SK-N-SH treated with all-trans-retinoic acid at 6 μM for 48 hours (cell line): ENCODE data around the gene RAB32.
"Not testable (repeated sequence)": the region's sequence is repeated elsewhere in the genome, so short reads cannot be mapped to it uniquely, and the experiment has no call there.

Source experiments
- ATAC-seq: fragments of 200-7000 bp; cut with Tn5 transposase; 3 replicates; pipeline ENCODE4 v1.9.1; 2020; ENCODE audit warnings: mild to moderate bottlenecking, moderate library complexity
- ARNTL ChIP-seq: fragments of 450-650 bp; formaldehyde crosslinking; IDR thresholded peaks from 2 replicates; pipeline ENCODE4 v1.5.0; 2020; ENCODE audit warnings: low read depth, mild to moderate bottlenecking, moderate library complexity, borderline replicate concordance
- BACH2 ChIP-seq: fragments of 250-450 bp; sonication (Bioruptor Pico); IDR thresholded peaks from 2 replicates; pipeline ENCODE4 v1.9.0; 2021; ENCODE audit warnings: mild to moderate bottlenecking, borderline replicate concordance
- ESRRG ChIP-seq: fragments of 250-450 bp; sonication (Bioruptor Pico); IDR thresholded peaks from 2 replicates; pipeline ENCODE4 v1.6.1; 2021; ENCODE audit warnings: mild to moderate bottlenecking
- GLIS3 ChIP-seq: fragments of 250-450 bp; sonication (Bioruptor Pico); IDR thresholded peaks from 2 replicates; pipeline ENCODE4 v1.5.0; 2020; ENCODE audit warnings: mild to moderate bottlenecking, moderate library complexity
- ISL1 ChIP-seq: fragments of 250-450 bp; sonication (Bioruptor Pico); IDR thresholded peaks from 2 replicates; pipeline ENCODE4 v2.1.2; 2022; ENCODE audit warnings: mild to moderate bottlenecking, moderate library complexity
- OSR1 ChIP-seq: fragments of 250-450 bp; sonication (Bioruptor Pico); IDR thresholded peaks from 2 replicates; pipeline ENCODE4 v1.8.0; 2022; ENCODE audit warnings: moderate library complexity, mild to moderate bottlenecking, inconsistent platforms
- PPARA ChIP-seq: fragments of 250-450 bp; sonication (Bioruptor Pico); IDR thresholded peaks from 2 replicates; pipeline ENCODE4 v1.5.0; 2020; ENCODE audit warnings: mild to moderate bottlenecking, borderline replicate concordance
- RARB ChIP-seq: fragments of 250-450 bp; sonication (Bioruptor Pico); IDR thresholded peaks from 2 replicates; pipeline ENCODE4 v1.8.0; 2021; ENCODE audit warnings: mild to moderate bottlenecking, moderate library complexity
- SNAI2 ChIP-seq: fragments of 250-450 bp; sonication (Bioruptor Pico); IDR thresholded peaks from 2 replicates; pipeline ENCODE4 v1.5.0; 2020; ENCODE audit warnings: mild to moderate bottlenecking, moderate library complexity
- TCF4 ChIP-seq: fragments of 250-450 bp; sonication (Bioruptor Pico); IDR thresholded peaks from 2 replicates; pipeline ENCODE4 v1.8.0; 2021; ENCODE audit warnings: mild to moderate bottlenecking, moderate library complexity, borderline replicate concordance
- TOX ChIP-seq: fragments of 250-450 bp; sonication (Bioruptor Pico); IDR thresholded peaks from 2 replicates; pipeline ENCODE4 v1.8.0; 2021; ENCODE audit warnings: mild to moderate bottlenecking, moderate library complexity, borderline replicate concordance
- ZC3H10 ChIP-seq: fragments of 250-450 bp; sonication (Bioruptor Pico); IDR thresholded peaks from 2 replicates; pipeline ENCODE4 v1.5.1; 2021; ENCODE audit warnings: mild to moderate bottlenecking, moderate library complexity
- ZFP30 ChIP-seq: fragments of 450-650 bp; formaldehyde crosslinking; IDR thresholded peaks from 2 replicates; pipeline ENCODE4 v1.5.0; 2022; ENCODE audit warnings: mild to moderate bottlenecking, moderate library complexity
- ZNF565 ChIP-seq: fragments of 450-650 bp; formaldehyde crosslinking; conservative IDR thresholded peaks from 2 replicates; pipeline ENCODE4 v1.5.0; 2020; ENCODE audit warnings: low read depth, mild to moderate bottlenecking, moderate library complexity
- ZNF70 ChIP-seq: fragments of 450-650 bp; formaldehyde crosslinking; IDR thresholded peaks from 2 replicates; pipeline ENCODE4 v1.5.0; 2020; ENCODE audit warnings: mild to moderate bottlenecking, moderate library complexity
- TF ChIP-seq, protein P1 (sequence below): fragments of 250-450 bp; sonication (Bioruptor Pico); IDR thresholded peaks from 2 replicates; pipeline ENCODE4 v1.5.0; 2020; ENCODE audit warnings: mild to moderate bottlenecking, moderate library complexity
- TF ChIP-seq, protein P2 (sequence below): fragments of 250-450 bp; sonication (Bioruptor Pico); IDR thresholded peaks from 2 replicates; pipeline ENCODE4 v1.8.0; 2020; ENCODE audit warnings: mild to moderate bottlenecking, moderate library complexity, borderline replicate concordance
- TF ChIP-seq, protein P3 (sequence below): fragments of 250-450 bp; sonication (Bioruptor Pico); IDR thresholded peaks from 2 replicates; pipeline ENCODE4 v1.5.1; 2020; ENCODE audit warnings: low read depth, mild to moderate bottlenecking, moderate library complexity

RAB32 gene

DNA sequence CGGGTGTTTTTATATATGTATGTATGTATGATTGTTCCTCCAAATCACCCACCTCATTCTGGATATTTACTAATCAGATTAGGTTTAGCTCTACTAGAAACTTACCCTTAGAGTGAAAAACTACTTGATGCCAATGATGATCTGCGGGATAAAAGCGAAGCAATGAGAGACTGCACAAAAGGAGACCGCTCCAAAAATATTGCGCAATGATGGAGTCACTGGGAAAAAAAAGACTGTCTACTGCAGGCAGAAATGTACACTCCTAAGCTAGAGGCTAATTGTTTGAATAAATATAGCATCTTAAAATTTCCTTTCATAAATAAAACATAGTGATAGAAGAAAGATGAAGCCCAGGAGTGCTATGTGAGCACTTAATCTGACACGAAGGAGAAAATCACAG, 7.3 kb downstream of the RAB32 start (continued):
- TF ChIP-seq, protein P1, sequence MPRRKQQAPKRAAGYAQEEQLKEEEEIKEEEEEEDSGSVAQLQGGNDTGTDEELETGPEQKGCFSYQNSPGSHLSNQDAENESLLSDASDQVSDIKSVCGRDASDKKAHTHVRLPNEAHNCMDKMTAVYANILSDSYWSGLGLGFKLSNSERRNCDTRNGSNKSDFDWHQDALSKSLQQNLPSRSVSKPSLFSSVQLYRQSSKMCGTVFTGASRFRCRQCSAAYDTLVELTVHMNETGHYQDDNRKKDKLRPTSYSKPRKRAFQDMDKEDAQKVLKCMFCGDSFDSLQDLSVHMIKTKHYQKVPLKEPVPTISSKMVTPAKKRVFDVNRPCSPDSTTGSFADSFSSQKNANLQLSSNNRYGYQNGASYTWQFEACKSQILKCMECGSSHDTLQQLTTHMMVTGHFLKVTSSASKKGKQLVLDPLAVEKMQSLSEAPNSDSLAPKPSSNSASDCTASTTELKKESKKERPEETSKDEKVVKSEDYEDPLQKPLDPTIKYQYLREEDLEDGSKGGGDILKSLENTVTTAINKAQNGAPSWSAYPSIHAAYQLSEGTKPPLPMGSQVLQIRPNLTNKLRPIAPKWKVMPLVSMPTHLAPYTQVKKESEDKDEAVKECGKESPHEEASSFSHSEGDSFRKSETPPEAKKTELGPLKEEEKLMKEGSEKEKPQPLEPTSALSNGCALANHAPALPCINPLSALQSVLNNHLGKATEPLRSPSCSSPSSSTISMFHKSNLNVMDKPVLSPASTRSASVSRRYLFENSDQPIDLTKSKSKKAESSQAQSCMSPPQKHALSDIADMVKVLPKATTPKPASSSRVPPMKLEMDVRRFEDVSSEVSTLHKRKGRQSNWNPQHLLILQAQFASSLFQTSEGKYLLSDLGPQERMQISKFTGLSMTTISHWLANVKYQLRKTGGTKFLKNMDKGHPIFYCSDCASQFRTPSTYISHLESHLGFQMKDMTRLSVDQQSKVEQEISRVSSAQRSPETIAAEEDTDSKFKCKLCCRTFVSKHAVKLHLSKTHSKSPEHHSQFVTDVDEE = no peak
- TF ChIP-seq ZNF565 = no peak

DNA sequence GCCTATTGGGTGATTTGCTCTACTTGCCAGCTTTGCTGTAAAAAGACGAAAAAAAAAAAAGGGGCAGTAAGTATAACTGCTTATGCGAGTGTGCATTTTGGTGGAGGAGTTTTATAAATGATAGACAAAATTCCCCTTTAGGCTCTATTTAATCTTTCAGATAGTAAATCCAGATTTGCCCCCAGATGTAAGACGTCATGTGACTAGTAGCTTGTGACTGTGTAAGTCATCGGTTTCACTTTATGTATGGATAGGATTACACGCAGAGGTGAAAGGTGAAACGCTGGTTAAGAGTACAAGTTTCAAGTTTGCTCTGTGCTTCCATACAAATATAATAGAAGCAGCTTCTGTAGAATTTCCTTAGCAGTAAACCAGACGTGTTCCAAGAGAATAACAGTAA, 7.9 kb downstream of the RAB32 start:
- TF ChIP-seq OSR1 (no peak), BACH2 (CRISPR knock-in tag) (no peak), ZFP30 (no peak), ISL1 (no peak), ZC3H10 (CRISPR knock-in tag) (no peak), ARNTL (CRISPR knock-in tag) (no peak), PPARA (no peak), TCF4 (CRISPR knock-in tag) (no peak)
- TF ChIP-seq, protein P2, sequence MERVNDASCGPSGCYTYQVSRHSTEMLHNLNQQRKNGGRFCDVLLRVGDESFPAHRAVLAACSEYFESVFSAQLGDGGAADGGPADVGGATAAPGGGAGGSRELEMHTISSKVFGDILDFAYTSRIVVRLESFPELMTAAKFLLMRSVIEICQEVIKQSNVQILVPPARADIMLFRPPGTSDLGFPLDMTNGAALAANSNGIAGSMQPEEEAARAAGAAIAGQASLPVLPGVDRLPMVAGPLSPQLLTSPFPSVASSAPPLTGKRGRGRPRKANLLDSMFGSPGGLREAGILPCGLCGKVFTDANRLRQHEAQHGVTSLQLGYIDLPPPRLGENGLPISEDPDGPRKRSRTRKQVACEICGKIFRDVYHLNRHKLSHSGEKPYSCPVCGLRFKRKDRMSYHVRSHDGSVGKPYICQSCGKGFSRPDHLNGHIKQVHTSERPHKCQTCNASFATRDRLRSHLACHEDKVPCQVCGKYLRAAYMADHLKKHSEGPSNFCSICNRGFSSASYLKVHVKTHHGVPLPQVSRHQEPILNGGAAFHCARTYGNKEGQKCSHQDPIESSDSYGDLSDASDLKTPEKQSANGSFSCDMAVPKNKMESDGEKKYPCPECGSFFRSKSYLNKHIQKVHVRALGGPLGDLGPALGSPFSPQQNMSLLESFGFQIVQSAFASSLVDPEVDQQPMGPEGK (CRISPR knock-in tag) = no peak
- ATAC-seq = no peak

DNA sequence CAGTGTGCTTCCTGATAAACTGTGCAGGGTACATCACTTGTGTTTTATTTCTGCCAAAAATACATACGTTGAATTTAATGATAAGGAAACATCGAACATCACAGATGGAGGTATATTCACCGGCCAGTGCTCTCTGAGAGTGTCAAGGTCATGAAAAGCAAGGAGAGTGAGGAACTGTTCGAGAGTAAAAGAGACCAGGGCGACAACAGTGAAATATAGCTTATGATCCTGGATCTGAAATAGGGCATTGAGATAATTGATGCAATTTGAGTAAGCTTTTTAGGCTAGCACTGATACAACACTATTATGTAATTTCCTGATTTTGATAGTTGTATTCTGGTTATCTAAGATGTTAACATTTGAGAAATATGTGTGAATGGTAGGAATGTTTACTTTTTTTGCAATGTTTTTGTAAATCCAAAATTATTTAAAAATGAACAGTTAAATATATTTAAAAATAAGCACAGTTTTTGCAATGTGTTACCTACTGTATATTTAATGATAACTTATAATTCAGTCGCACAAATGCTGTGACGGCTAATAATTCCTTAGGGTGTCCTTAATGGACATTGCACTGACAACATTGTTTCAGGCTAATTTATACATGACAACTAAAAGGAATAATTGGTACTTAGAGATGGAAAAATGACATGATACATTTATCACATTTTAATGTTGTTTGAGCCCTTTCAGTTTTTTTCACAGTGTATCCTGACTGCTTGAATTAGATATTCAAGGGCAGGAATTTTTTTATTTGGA, 9.9 kb downstream of the RAB32 start:
- no peak for ATAC-seq
- no peak for TF ChIP-seq RARB (CRISPR knock-in tag)
- TF ChIP-seq ZNF565 = no peak
- TF ChIP-seq, protein P2 (CRISPR knock-in tag) = no peak
- no peak for TF ChIP-seq OSR1
- TF ChIP-seq ZNF70 (CRISPR knock-in tag) = no peak
- no peak for TF ChIP-seq TOX (CRISPR knock-in tag)
- no peak for TF ChIP-seq ZFP30
- TF ChIP-seq, protein P3, sequence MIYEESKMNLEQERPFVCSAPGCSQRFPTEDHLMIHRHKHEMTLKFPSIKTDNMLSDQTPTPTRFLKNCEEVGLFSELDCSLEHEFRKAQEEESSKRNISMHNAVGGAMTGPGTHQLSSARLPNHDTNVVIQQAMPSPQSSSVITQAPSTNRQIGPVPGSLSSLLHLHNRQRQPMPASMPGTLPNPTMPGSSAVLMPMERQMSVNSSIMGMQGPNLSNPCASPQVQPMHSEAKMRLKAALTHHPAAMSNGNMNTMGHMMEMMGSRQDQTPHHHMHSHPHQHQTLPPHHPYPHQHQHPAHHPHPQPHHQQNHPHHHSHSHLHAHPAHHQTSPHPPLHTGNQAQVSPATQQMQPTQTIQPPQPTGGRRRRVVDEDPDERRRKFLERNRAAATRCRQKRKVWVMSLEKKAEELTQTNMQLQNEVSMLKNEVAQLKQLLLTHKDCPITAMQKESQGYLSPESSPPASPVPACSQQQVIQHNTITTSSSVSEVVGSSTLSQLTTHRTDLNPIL (CRISPR knock-in tag) = no peak
- TF ChIP-seq SNAI2 (CRISPR knock-in tag) = no peak

DNA sequence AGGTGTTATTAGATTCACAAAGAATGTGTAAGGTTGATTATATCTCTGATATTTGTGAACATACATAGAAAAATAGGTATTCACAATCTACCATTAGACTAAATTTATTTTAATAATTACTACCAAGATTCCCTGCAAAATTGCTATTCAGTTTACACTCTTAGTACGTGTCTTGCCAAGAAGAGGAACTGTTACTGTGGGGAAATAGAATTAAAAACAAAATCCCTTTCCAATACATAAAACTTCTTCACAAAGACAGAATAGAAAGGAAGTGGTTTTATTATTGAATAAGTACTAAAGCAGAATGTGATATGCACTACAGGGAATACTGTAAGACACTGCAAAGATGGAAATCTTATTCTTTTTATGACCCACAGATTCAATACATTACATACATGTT, 17.0 kb downstream of the RAB32 start:
- TF ChIP-seq GLIS3 = no peak
- no peak for TF ChIP-seq ESRRG
- no peak for ATAC-seq

DNA sequence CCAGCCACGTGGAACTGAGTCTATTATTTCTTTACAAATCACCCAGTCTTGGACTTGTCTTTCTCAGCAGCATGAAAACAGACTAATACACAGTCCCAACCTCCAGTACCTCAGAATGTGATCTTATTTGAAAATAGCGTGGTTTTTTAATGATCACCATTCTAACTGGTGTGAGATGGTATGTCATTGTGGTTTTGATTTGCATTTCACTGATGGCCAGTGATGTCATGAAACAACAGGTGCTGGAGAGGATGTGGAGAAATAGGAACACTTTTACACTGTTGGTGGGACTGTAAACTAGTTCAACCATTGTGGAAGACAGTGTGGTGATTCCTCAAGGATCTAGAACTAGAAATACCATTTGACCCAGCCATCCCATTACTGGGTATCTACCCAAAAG, 23.0 kb downstream of the RAB32 start:
- ATAC-seq = not testable (repeated sequence)

DNA sequence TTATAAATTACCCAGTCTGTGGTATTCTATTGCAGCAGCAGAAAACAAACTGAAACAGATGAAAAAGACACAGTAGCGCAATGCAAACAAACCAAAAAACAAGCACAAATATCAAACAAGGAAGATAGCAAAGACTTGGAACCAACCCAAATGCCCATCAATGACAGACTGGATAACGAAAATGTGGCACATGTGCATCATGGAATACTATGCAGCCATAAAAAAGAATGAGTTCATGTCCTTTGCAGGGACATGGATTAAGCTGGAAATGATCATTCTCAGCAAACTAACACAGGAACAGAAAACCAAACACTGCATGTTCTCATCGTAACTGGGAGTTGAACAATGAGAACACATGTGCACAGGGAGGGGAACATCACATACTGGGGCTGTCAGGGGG, 25.0 kb downstream of the RAB32 start:
- not testable (repeated sequence) for ATAC-seq
